Measurements from ENCODE around the gene APIP.

- TF ChIP-seq EZH2 (IDR thresholded peaks at IDR 0.05) (no peak), POLR2AphosphoS5 (IDR thresholded peaks at IDR 0.05; ENCODE audit: borderline replicate concordance, low read depth, low read length) (no peak)
These were observed 41.4 kb upstream of the APIP start for GRCh38 chr11:34957606-34958005.
